GM23338 (cell line): ENCODE measurements around the gene CDC42SE1. TPM values are rescaled to one million over a fixed set of nuclear protein-coding genes. Genes with fewer than 3 reads are reported as not detected.

ENCODE experiments used
- CREB1 ChIP-seq: fragments of 250-450 bp; sonication (Bioruptor Pico); IDR thresholded peaks from 2 replicates; pipeline ENCODE4 v1.5.0; 2020; ENCODE audit warnings: low read depth, mild to moderate bottlenecking, moderate library complexity
- EZH2 ChIP-seq: fragments of 200-600 bp; sonication (generic); IDR thresholded peaks from one replicate; pipeline ENCODE4 v1.8.0; 2017; ENCODE audit warnings: antibody characterized with exemption, mild to moderate bottlenecking, low read depth; ENCODE audit not compliant: unreplicated experiment
- EZH2phosphoT487 ChIP-seq: fragments of 200-600 bp; sonication (generic); IDR thresholded peaks from one replicate; pipeline ENCODE4 v1.8.1; 2018; ENCODE audit warnings: antibody characterized with exemption; ENCODE audit not compliant: unreplicated experiment
- POLR2AphosphoS5 ChIP-seq: IDR thresholded peaks from 2 replicates; pipeline ENCODE4 v1.6.1; 2016; ENCODE audit warnings: antibody characterized with exemption, low read depth
- STAT1 ChIP-seq: IDR thresholded peaks from one replicate; pipeline ENCODE4 v1.6.1; 2016; ENCODE audit warnings: antibody characterized with exemption; ENCODE audit not compliant: unreplicated experiment
- polyA plus RNA-seq: library from polyadenylated mRNA; unstranded; fragments of >200 nt; fragmentation: Nextera tagmentation; extraction: Ambion mirVana; gene quantifications from 2 replicates; pipeline ENCODE4 v1.2.1, GENCODE V29; 2016
- total RNA-seq: library from RNA; depleted of rRNA; stranded (reverse); fragments of >200 nt; shearing (Covaris generic); gene quantifications from 2 replicates; pipeline ENCODE4 v1.2.3, GENCODE V29; 2014
- TF ChIP-seq, protein P1 (sequence below): fragments of 250-450 bp; sonication (Bioruptor Pico); IDR thresholded peaks from 2 replicates; pipeline ENCODE4 v1.5.0; 2020; ENCODE audit warnings: mild to moderate bottlenecking, moderate library complexity
- TF ChIP-seq, protein P2 (sequence below), 2 experiments: fragments of 200-600 bp in 1 of 2; sonication (generic) in 1 of 2; conservative IDR thresholded peaks; 2 replicates each; pipeline versions ENCODE4 v1.5.1 to v1.6.1; 2016 to 2017; ENCODE audit warnings: antibody characterized with exemption in 2 of 2, low read depth in 2 of 2, mild to moderate bottlenecking in 2 of 2, moderate library complexity in 1 of 2
- TF ChIP-seq, protein P3 (sequence below): IDR thresholded peaks from 2 replicates; pipeline ENCODE4 v1.6.1; 2016; ENCODE audit warnings: antibody characterized with exemption

The CDC42SE1 gene
- total and polyA plus RNA-seq, 2 experiments from 2014 or later = 18.3 to 49.1 TPM

DNA sequence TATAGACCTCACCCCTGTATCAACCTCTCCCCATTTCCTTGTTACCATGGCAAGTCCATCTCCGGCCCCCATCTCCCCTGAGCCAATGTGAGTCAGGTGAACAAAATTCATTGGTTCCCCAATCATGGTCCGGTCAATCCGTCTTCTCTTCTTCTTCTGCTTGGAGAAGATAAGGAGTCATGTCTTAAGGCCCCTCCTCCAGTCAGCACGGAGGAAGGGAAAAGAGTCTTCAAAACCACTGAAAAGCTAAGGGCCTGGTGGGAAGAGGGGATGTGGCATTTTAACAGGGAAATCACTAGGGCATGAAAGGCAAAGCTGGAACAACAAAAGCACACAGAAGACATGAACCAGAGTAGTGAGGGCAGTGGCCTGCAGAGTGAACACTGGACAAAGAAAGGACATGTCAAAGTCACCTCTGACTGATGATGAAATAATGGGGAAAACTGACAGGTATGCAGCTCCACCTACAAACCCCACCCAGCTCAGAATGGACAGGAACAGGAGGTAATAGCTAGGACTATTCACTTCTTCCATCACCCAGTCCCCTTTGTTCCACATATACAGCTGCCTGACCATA is 4.4 kb downstream of the CDC42SE1 start (continued):
- TF ChIP-seq, protein P1, sequence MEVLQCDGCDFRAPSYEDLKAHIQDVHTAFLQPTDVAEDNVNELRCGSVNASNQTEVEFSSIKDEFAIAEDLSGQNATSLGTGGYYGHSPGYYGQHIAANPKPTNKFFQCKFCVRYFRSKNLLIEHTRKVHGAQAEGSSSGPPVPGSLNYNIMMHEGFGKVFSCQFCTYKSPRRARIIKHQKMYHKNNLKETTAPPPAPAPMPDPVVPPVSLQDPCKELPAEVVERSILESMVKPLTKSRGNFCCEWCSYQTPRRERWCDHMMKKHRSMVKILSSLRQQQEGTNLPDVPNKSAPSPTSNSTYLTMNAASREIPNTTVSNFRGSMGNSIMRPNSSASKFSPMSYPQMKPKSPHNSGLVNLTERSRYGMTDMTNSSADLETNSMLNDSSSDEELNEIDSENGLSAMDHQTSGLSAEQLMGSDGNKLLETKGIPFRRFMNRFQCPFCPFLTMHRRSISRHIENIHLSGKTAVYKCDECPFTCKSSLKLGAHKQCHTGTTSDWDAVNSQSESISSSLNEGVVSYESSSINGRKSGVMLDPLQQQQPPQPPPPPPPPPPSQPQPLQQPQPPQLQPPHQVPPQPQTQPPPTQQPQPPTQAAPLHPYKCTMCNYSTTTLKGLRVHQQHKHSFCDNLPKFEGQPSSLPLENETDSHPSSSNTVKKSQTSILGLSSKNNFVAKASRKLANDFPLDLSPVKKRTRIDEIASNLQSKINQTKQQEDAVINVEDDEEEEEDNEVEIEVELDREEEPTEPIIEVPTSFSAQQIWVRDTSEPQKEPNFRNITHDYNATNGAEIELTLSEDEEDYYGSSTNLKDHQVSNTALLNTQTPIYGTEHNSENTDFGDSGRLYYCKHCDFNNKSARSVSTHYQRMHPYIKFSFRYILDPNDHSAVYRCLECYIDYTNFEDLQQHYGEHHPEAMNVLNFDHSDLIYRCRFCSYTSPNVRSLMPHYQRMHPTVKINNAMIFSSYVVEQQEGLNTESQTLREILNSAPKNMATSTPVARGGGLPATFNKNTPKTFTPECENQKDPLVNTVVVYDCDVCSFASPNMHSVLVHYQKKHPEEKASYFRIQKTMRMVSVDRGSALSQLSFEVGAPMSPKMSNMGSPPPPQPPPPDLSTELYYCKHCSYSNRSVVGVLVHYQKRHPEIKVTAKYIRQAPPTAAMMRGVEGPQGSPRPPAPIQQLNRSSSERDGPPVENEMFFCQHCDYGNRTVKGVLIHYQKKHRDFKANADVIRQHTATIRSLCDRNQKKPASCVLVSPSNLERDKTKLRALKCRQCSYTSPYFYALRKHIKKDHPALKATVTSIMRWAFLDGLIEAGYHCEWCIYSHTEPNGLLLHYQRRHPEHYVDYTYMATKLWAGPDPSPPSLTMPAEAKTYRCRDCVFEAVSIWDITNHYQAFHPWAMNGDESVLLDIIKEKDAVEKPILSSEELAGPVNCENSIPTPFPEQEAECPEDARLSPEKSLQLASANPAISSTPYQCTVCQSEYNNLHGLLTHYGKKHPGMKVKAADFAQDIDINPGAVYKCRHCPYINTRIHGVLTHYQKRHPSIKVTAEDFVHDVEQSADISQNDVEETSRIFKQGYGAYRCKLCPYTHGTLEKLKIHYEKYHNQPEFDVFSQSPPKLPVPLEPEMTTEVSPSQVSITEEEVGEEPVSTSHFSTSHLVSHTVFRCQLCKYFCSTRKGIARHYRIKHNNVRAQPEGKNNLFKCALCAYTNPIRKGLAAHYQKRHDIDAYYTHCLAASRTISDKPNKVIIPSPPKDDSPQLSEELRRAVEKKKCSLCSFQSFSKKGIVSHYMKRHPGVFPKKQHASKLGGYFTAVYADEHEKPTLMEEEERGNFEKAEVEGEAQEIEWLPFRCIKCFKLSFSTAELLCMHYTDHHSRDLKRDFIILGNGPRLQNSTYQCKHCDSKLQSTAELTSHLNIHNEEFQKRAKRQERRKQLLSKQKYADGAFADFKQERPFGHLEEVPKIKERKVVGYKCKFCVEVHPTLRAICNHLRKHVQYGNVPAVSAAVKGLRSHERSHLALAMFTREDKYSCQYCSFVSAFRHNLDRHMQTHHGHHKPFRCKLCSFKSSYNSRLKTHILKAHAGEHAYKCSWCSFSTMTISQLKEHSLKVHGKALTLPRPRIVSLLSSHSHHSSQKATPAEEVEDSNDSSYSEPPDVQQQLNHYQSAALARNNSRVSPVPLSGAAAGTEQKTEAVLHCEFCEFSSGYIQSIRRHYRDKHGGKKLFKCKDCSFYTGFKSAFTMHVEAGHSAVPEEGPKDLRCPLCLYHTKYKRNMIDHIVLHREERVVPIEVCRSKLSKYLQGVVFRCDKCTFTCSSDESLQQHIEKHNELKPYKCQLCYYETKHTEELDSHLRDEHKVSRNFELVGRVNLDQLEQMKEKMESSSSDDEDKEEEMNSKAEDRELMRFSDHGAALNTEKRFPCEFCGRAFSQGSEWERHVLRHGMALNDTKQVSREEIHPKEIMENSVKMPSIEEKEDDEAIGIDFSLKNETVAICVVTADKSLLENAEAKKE (CRISPR knock-in tag) = no peak
- no peak for TF ChIP-seq EZH2phosphoT487
- TF ChIP-seq, protein P2, sequence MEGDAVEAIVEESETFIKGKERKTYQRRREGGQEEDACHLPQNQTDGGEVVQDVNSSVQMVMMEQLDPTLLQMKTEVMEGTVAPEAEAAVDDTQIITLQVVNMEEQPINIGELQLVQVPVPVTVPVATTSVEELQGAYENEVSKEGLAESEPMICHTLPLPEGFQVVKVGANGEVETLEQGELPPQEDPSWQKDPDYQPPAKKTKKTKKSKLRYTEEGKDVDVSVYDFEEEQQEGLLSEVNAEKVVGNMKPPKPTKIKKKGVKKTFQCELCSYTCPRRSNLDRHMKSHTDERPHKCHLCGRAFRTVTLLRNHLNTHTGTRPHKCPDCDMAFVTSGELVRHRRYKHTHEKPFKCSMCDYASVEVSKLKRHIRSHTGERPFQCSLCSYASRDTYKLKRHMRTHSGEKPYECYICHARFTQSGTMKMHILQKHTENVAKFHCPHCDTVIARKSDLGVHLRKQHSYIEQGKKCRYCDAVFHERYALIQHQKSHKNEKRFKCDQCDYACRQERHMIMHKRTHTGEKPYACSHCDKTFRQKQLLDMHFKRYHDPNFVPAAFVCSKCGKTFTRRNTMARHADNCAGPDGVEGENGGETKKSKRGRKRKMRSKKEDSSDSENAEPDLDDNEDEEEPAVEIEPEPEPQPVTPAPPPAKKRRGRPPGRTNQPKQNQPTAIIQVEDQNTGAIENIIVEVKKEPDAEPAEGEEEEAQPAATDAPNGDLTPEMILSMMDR (conservative IDR thresholded peaks at IDR 0.05; ENCODE audit: low read depth in 2 of 2) = no peak
- no peak for TF ChIP-seq EZH2
- TF ChIP-seq CREB1 (CRISPR knock-in tag) = no peak
- TF ChIP-seq, protein P3, sequence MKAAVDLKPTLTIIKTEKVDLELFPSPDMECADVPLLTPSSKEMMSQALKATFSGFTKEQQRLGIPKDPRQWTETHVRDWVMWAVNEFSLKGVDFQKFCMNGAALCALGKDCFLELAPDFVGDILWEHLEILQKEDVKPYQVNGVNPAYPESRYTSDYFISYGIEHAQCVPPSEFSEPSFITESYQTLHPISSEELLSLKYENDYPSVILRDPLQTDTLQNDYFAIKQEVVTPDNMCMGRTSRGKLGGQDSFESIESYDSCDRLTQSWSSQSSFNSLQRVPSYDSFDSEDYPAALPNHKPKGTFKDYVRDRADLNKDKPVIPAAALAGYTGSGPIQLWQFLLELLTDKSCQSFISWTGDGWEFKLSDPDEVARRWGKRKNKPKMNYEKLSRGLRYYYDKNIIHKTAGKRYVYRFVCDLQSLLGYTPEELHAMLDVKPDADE = no peak
- no peak for TF ChIP-seq POLR2AphosphoS5
- no peak for TF ChIP-seq STAT1
